ENCODE data around the gene XPA.

XPA gene

GRCh38 chr9:97714435-97714834 lies 17.3 kb upstream of the XPA start:
- in situ Hi-C loops (cut with HindIII; ENCODE audit: low sequenced_read_pairs), result no loop called here
- H3K4me3 ChIP-seq (ENCODE audit: low read depth, low read length), result no peak overlapping the region
- no peak for DNase-seq (ENCODE audit: low read depth)
- TF ChIP-seq CTCF (IDR thresholded peaks at IDR 0.05; ENCODE audit: low read depth, low read length, missing control alignments), result no peak

DNA sequence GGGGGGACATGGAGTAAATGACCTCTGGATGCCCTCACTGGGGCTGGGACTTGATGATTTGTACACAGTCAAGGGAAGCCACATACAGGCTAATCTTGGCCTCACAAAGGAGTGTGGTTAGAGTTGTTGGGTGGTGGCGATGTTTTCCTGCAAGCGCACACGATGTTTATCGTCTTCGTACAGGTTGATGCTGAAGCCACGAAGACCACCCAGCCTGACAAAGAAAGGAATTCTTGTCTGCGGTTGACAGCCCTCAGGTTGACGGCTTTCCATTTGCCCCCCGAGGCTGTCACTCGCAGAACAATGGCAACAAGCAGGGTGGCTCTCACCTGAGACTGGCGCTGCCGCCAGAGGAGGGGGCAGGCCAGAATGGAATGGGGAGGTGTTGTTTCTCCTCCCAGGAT lies 14.1 kb upstream of the XPA start:
- H3K4me3 ChIP-seq (ENCODE audit: low read depth, low read length), result no peak overlapping the region
- TF ChIP-seq CTCF (IDR thresholded peaks at IDR 0.05; ENCODE audit: low read depth, low read length, missing control alignments), result no peak
- in situ Hi-C loops (cut with HindIII; ENCODE audit: low sequenced_read_pairs), result no loop called here
- no peak for DNase-seq (ENCODE audit: low read depth)

- no peak overlapping the region for H3K4me3 ChIP-seq (ENCODE audit: low read depth, low read length)
- in situ Hi-C loops (cut with HindIII; ENCODE audit: low sequenced_read_pairs), result no loop called here
- DNase-seq (ENCODE audit: low read depth), result peak; percentile 58
- TF ChIP-seq CTCF (IDR thresholded peaks at IDR 0.05; ENCODE audit: low read depth, low read length, missing control alignments), result peak; percentile 76
These were observed 13.4 kb upstream of the XPA start for GRCh38 chr9:97710356-97711222.

GRCh38 chr9:97706246-97706645 lies 9.1 kb upstream of the XPA start:
- TF ChIP-seq CTCF (IDR thresholded peaks at IDR 0.05; ENCODE audit: low read depth, low read length, missing control alignments), result no peak
- in situ Hi-C loops (cut with HindIII; ENCODE audit: low sequenced_read_pairs), result no loop called here
- no peak for DNase-seq (ENCODE audit: low read depth)
- no peak overlapping the region for H3K4me3 ChIP-seq (ENCODE audit: low read depth, low read length)

GRCh38 chr9:97705354-97705950 lies 8.3 kb upstream of the XPA start:
- in situ Hi-C loops (cut with HindIII; ENCODE audit: low sequenced_read_pairs), result no loop called here
- TF ChIP-seq CTCF (IDR thresholded peaks at IDR 0.05; ENCODE audit: low read depth, low read length, missing control alignments), result no peak
- no peak overlapping the region for H3K4me3 ChIP-seq (ENCODE audit: low read depth, low read length)
- peak; percentile 71 for DNase-seq (ENCODE audit: low read depth)

DNA sequence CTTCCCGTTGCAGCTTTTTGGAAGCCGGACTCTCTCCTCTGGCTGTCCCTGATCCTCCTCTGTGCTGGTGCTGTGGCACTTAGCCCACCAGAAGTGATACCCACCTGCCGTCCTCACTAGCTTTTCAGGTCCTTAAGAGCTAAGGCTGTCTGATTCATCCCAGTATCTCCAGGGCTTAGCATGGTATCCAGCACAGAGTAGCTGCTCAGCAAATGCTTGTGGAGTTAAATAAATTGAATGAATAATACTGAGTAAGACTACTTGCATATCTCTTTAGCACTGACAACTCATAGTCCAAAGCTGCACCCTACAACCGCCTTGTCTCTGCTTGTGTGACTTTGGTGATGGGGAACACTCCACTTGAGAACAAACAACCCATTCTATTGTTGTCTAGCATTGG lies 7.7 kb upstream of the XPA start:
- DNase-seq (ENCODE audit: low read depth), result no peak
- no peak for TF ChIP-seq CTCF (IDR thresholded peaks at IDR 0.05; ENCODE audit: low read depth, low read length, missing control alignments)
- in situ Hi-C loops (cut with HindIII; ENCODE audit: low sequenced_read_pairs), result no loop called here
- H3K4me3 ChIP-seq (ENCODE audit: low read depth, low read length), result no peak overlapping the region

Measured in astrocyte of the cerebellum (primary cell).